DND-41 (cell line): Measurements from ENCODE around the gene GRIK4.

Experiments
- CTCF ChIP-seq: IDR thresholded peaks from 2 replicates; pipeline ENCODE4 v1.5.1; 2012; ENCODE audit warnings: borderline replicate concordance, low read length, moderate library complexity, mild to moderate bottlenecking; ENCODE audit not compliant: poor library complexity, severe bottlenecking; ENCODE audit errors: extremely low read depth
- EZH2 ChIP-seq: IDR thresholded peaks from 3 replicates; pipeline ENCODE4 v1.6.1; 2012; ENCODE audit warnings: borderline replicate concordance, low read depth, mild to moderate bottlenecking, moderate library complexity, low read length, inconsistent platforms; ENCODE audit not compliant: severe bottlenecking

GRCh38 chr11:120646206-120646605, 134.7 kb downstream of the GRIK4 start:
- TF ChIP-seq CTCF (no peak), EZH2 (no peak)
